HG03280 (cell line): Measurements from ENCODE around the gene GALNT2.

Experiments used
- ATAC-seq: cut with Tn5 transposase; IDR thresholded peaks from one replicate; pipeline ENCODE4 v1.9.1; 2021; ENCODE audit warnings: mild to moderate bottlenecking, moderate library complexity; ENCODE audit not compliant: unreplicated experiment

GALNT2 gene

DNA sequence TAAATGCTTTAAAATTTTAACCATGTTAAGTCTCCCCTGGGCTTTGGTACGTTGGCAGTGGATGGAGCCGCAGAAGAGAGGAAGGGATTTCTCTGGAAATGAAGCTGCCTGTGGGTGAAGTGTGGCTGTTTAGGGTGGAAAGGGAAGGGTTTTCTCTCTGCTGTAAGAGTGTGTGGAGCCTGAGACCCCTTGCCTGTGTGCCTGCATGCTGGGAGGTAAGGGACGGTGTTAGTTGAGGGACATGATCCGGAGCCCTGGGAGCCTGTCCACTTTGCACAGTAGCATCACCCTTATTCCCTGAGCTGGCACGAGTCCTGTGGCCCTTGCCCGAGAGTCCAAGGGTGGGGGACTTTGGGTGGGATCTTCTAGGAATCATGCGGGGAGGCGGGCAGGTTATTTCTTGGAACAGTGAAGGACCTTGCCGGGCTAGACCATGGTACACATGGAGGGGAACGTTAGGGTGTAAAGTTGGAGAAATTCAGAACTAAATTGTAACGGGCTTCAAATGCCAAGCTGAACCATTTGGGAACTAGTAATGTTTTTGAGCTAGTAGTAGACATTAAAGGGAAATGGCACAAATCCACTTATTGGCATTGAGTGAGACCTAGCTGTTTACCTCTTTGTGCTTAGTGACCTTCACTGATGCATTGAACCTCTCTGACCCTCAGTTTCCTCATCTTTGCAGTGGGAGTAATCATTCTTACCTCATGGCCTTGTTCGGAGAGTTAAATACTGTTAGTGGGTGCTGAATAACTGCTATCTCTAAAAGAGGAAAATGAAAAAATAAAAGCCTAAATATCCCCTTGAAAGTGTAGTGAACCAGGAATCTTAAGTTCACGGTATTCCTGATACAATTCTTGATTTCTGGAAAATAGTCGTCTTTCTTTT, 3.5 kb downstream of the GALNT2 start:
- no peak for ATAC-seq

DNA sequence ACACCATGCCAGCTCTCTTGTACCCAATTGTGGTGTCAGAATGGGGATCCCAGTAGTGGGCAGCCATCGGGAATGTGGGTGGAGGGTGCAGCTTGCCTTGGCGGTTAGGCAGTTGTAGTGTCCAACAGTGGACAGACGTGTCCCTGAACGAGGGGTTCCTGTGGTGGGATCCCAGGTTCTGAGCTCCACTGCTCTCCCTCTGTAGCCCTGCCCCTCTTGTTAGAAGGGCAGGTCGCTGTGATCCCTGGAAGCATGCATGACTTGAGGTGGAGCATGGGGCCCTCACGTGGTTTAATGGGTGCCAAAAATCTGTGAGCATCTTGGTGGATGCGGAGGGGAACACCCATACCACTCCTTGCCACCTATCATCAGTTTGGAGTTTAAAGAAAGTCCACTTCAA, 4.3 kb downstream of the GALNT2 start:
- no peak for ATAC-seq

DNA sequence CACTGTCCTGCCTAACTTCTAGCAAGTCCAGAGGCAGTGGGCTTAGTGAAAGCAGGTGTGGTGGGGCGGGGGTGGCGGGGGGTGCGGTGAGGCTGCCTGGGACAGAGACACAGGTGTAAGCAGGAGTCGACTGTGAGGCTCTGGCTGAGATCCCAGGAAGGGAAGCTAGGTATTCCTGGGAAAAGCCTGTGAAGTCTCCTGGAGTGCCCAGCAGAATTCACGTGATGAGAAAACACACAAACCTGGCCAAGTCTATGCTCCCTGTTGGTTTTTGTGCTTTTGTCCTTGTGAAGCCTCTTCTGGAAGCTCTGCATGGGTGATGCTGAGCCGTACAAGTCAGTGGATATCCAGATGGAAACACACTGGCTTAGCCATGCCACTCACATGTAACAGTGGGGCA, 5.3 kb downstream of the GALNT2 start:
- no peak for ATAC-seq

DNA sequence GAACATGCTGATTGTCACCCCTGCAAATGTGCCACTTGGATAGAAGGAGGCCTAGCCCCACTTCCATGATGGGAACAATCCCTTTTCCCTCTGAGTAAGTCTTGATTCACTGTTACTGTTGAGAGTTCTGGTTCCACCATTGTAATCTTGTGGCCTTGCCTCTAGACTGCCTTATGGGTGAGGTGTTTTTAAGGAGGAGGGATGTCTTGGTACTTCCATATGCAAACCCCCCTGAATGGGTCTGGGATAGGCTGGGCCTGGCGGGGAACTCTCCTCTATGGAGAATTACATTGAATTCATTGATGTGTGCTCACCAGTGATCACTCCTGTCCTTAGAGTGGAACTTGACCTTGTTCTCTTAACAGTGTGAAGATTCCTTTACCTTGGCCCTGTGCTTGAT, 5.8 kb downstream of the GALNT2 start:
- ATAC-seq = no peak

DNA sequence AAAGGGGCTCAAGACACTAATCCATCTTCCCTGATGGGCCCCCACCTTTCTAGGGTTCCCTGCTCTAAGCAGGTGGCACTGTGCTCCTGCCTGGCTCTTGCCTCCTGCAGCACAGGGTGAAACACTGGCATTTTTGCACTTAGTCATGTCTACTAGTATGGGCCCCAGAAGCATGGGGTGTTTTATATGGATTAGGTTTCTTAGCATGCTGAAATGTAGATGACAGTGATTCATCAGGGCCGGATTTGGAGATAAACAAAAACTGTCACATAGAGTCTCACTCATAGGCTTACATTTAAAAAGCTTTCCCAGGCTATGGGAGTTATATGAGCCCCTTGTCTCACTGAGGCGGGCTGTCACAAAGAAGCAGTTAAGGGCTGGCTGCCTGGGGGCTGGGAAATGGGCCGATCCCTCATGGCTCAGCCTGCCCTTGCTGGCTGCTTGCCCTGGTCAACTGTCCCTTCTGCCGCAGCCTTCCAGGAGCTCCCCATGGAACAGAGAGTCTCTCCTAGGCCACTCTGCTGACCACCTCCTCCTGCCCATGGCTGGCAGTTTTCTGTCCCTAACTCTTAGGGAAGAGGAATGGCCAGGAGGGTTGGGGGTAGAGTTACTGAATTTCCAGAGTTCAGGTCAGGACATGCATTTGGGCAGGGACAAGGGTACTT, 6.5 kb downstream of the GALNT2 start:
- no peak for ATAC-seq

- ATAC-seq = no peak
Observed at GRCh38 chr1:230074270-230074669, 7.2 kb downstream of the GALNT2 start.

GRCh38 chr1:230074762-230075161, 7.7 kb downstream of the GALNT2 start:
- no peak for ATAC-seq

DNA sequence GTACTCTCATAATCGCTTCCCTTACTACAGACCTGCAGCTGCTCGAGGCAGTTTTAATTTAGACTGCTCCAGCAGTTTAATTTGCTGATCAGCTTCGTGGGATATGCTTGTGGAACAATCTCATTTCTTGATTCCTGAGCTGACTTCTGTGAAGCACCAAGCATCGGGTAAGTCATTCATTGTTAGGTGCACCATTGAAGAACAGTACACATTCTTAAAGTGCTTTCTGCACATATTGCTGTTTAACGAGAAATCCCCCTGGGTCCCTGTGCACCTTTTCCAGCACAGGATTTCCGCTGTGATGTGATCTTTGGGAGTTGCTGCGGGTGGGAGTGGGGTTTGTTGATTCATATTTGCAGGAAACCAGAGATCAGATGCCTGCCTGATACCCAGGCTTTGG, 9.1 kb downstream of the GALNT2 start:
- no peak for ATAC-seq

- no peak for ATAC-seq
Observed at GRCh38 chr1:230077011-230077410, 10.0 kb downstream of the GALNT2 start.

GRCh38 chr1:230077436-230078213, 10.6 kb downstream of the GALNT2 start:
- ATAC-seq = no peak

DNA sequence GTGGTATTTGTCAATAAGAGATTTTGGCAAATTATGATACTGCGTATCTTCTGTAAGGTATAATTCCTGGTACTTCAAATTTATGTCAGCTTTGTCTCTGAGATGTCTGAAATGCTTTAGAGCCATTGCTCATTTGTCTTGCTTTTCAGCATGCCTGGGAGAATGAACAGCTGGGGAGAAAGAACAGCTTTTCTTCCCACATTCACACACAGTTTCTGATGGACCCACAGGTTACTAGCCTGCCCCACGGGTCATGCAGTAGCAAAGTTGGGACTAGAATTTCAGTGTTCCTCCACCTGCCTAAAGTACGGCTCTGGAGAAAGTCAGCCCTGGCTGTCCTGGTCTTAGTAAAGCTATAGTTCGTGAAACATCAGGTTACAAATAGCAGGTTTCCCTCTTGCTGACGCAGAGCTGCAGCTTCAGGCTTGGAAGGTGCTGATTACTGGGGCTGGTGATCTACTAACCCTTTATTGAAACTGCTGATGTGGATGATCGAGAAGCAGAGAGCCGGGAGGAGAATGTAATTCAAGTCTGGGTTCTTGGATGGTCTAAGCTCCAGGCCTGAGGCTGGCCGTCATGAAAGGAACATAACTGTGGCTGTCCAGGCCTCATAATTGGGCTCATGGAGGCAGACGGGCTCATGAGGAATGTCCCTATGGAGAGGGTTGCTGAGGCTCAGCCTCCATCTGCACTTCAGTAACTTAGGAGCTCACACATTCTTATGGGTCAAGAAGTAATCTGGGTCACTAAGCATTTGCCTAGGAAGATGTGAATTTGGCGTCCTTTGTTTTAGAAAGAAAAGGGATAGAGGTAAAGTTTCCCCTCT, 12.4 kb downstream of the GALNT2 start:
- no peak for ATAC-seq

GRCh38 chr1:230080822-230081221, 13.8 kb downstream of the GALNT2 start:
- ATAC-seq = no peak

- no peak for ATAC-seq
Observed at GRCh38 chr1:230081751-230082150, 14.7 kb downstream of the GALNT2 start.

DNA sequence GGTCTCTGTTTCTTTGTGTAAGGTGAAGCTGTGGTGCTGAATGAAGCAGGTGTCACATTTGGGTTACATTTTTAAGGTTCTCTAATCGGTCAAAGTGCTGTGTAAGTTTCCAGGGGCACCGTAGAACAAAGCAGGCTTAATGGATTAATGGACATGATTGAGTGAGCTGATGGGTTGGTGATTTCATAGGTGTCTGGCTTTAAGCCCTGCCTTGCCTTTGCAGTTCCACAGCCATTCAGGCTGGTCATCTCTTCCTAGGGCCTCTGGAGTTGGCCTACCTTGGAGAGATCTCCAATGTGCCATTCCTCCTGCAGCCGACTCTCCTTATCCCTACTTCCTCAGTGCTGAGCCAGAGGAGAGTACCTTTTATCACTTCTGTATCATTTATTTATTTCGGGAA, 15.2 kb downstream of the GALNT2 start:
- no peak for ATAC-seq

GRCh38 chr1:230083053-230083452, 16.0 kb downstream of the GALNT2 start:
- ATAC-seq = no peak

DNA sequence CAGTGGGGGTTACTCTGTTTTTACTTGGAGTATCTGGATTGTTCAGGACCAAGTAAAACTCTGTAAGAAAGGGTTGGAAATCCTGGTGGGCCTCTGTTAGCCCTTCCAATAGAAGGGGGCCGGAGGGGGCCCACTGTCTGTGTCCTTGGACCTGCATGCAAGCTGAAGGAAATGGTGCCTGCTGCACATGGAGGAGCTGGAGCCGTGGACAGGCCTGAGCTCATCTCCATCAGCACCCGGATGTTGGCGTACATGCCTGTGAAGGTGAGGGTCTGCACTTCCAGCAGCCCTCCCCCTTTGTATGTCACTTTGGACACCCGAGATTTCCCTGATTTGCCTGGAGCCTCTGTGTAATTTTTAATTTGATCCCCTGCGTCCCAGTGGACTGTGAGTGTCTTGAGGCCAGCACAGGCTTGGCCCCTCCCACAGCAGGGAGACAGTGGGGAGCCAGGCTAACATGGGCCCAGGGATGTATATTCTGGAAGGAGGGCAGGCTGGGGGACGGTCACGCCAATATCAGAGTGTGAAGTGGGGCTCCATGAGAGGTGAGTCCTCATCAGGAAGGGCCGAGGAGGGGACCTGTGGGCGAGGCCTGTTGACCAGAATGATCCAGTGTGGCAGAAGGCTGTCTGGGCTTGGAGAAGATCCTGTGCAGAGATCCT, 16.8 kb downstream of the GALNT2 start:
- ATAC-seq = no peak

- no peak for ATAC-seq
Observed at GRCh38 chr1:230084408-230085177, 17.6 kb downstream of the GALNT2 start.

DNA sequence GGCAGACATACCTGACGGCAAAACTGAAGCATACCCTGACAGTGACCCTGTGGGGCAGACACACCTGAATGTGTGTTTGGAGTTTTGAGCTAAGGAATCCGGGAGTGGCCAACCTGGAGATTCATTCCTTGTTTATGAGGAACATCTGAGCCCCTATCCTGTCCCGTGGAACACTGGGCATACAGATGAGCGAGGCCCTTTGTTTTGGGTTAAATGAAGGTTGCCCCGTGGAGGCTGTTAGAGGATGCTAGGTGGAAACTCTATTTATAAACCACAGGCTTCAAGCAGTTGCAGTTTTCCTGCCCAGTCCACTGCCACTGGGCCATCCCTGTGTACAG, 18.1 kb downstream of the GALNT2 start:
- ATAC-seq = no peak

GRCh38 chr1:230086151-230086550, 19.1 kb downstream of the GALNT2 start:
- ATAC-seq = no peak
